SU-DHL-6 (cell line): ENCODE measurements around the gene SLC16A5.

ENCODE experiments used
- H2AFZ ChIP-seq: fragments of 200-600 bp; sonication (generic); 2 replicates; pipeline ENCODE4 v1.6.1; 2014; ENCODE audit warnings: low read depth, mild to moderate bottlenecking, moderate library complexity, mixed read lengths, antibody characterized with exemption, low read length; ENCODE audit not compliant: severe bottlenecking
- H3F3A ChIP-seq: fragments of 200-600 bp; shearing (Covaris generic); 2 replicates; pipeline ENCODE4 v1.6.0; 2016; ENCODE audit warnings: antibody characterized with exemption, mild to moderate bottlenecking; ENCODE audit not compliant: insufficient read depth
- H3K27ac ChIP-seq: fragments of 200-600 bp; sonication (generic); 2 replicates; pipeline ENCODE4 v1.5.1; 2016; ENCODE audit warnings: low read depth, mild to moderate bottlenecking, low read length, moderate library complexity, mixed read lengths
- H3K27me3 ChIP-seq: fragments of 200-600 bp; sonication (generic), shearing (Covaris generic); 2 replicates; pipeline ENCODE4 v1.6.0; 2014; ENCODE audit warnings: mild to moderate bottlenecking, low read length
- H3K36me3 ChIP-seq: fragments of 200-600 bp; sonication (generic); 2 replicates; pipeline ENCODE4 v1.6.1; 2014; ENCODE audit warnings: mild to moderate bottlenecking, low read length, mixed read lengths
- H3K4me2 ChIP-seq: fragments of 300-600, 200-600 bp; shearing (Covaris generic), sonication (generic); 2 replicates; pipeline ENCODE4 v1.6.0; 2014; ENCODE audit warnings: low read length, low read depth, mild to moderate bottlenecking; ENCODE audit not compliant: poor library complexity, severe bottlenecking
- H3K4me3 ChIP-seq: fragments of 200-600 bp; sonication (generic); 2 replicates; pipeline ENCODE4 v1.5.1; 2014; ENCODE audit warnings: antibody characterized with exemption, low read length, mild to moderate bottlenecking, mixed read lengths; ENCODE audit not compliant: insufficient read depth, poor library complexity, severe bottlenecking
- H3K79me2 ChIP-seq: fragments of 200-600 bp; sonication (generic); 2 replicates; pipeline ENCODE4 v1.6.1; 2014; ENCODE audit warnings: mild to moderate bottlenecking, low read length, moderate library complexity; ENCODE audit not compliant: insufficient read depth
- H3K9ac ChIP-seq: fragments of 200-600 bp; sonication (generic); 2 replicates; pipeline ENCODE4 v1.7.0; 2014; ENCODE audit warnings: mild to moderate bottlenecking, low read length
- H3K9me2 ChIP-seq: fragments of 200-600 bp; sonication (generic); replicated peaks from 2 replicates; pipeline ENCODE4 v1.6.1; 2014; ENCODE audit warnings: low read length; ENCODE audit not compliant: insufficient read depth
- H3K9me3 ChIP-seq: fragments of 200-600 bp; sonication (generic); 2 replicates; pipeline ENCODE4 v1.6.1; 2014; ENCODE audit warnings: low read length, mixed read lengths; ENCODE audit not compliant: insufficient read depth
- H4K20me1 ChIP-seq: fragments of 200-600 bp; sonication (generic); 2 replicates; pipeline ENCODE4 v1.6.1; 2014; ENCODE audit warnings: low read depth, mild to moderate bottlenecking, antibody characterized with exemption, low read length, moderate library complexity, mixed read lengths
- EZH2phosphoT487 ChIP-seq: fragments of 200-600 bp; sonication (generic), shearing (Covaris generic); conservative IDR thresholded peaks from 2 replicates; pipeline ENCODE4 v1.6.1; 2018; ENCODE audit warnings: mild to moderate bottlenecking, antibody characterized with exemption, low read length, moderate library complexity, mixed read lengths
- TF ChIP-seq, protein P1 (sequence below): fragments of 200-600 bp; sonication (generic); IDR thresholded peaks from one replicate; pipeline ENCODE4 v1.5.1; 2017; ENCODE audit warnings: antibody characterized with exemption, mild to moderate bottlenecking, low read length, moderate library complexity; ENCODE audit not compliant: insufficient read depth, poor library complexity, severe bottlenecking

The SLC16A5 gene

DNA sequence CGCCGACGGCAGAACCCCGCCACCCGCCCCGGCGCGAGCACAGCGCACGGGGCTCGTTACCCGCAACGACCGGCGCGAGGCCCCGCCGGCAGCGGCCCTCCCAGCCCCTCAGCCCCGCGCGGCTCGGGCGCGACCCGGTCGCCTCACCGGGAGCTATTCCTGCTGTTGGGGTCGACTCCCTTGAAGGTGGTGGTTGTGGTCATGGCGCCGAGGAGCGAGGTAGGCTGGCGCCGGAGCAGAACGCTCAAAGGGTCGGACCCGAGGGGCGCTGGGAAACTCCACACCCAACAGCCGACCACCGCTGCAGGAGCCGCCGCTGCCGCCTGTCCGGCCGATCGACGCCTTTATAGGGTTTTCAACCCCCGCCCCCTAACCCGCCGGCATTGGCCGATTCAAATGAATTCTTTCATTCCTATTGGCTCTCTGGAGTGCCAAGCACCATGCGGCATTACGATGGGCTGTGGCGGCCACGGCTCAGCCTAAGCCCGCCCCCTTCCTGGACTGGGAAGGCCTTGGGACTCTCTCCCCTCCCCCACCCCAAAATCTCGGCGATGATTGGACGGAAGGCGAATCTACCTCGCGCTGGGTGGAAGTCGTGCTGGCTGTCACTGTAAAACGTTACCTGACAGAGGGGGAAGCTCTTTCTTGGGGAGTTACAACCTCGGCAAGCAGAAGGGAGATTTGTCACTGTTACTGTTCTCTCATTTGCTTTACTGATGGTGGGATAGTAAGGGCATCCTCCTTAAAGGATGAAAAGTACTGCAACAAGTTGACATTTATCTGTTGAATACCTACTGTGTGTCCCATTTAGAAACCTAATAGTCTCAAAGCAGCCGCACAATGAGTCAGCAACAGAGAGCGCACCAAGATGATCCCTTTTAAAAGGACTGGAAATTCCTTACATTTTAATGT, 66.7 kb downstream of the SLC16A5 start, which contains the start of gene JPT1:
Gene JPT1 (minus strand): TSS at position 318 of the 912 bp plus-strand sequence. CDS start 115 bp downstream, at position 203.
- Histone ChIP-seq H3K4me2 (peak within 1 kb of the TSS; percentile 95), H3K79me2 (peaks cover 48% of the 10 kb centered on the region), H3K9ac (peak within 1 kb of the TSS; percentile 94), H3K4me3 (peak within 1 kb of the TSS; percentile 81), H3K27ac (peak within 1 kb of the TSS; percentile 70), H3F3A (peaks cover 10% of the 10 kb centered on the region; the same call in 1 of the 2 replicates), H4K20me1 (0 out of 2 replicates have a peak, but pooled peaks cover 4% of the 10 kb centered on the region), H3K9me2 (no peaks in the 10 kb centered on the region), H2AFZ (peak within 1 kb of the TSS; percentile 2), H3K9me3 (no peaks in the 10 kb centered on the region), H3K36me3 (no peaks in the 10 kb centered on the region), H3K27me3 (no peaks in the 10 kb centered on the region)
- no peak for TF ChIP-seq EZH2phosphoT487
- TF ChIP-seq, protein P1, sequence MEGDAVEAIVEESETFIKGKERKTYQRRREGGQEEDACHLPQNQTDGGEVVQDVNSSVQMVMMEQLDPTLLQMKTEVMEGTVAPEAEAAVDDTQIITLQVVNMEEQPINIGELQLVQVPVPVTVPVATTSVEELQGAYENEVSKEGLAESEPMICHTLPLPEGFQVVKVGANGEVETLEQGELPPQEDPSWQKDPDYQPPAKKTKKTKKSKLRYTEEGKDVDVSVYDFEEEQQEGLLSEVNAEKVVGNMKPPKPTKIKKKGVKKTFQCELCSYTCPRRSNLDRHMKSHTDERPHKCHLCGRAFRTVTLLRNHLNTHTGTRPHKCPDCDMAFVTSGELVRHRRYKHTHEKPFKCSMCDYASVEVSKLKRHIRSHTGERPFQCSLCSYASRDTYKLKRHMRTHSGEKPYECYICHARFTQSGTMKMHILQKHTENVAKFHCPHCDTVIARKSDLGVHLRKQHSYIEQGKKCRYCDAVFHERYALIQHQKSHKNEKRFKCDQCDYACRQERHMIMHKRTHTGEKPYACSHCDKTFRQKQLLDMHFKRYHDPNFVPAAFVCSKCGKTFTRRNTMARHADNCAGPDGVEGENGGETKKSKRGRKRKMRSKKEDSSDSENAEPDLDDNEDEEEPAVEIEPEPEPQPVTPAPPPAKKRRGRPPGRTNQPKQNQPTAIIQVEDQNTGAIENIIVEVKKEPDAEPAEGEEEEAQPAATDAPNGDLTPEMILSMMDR, result no peak

DNA sequence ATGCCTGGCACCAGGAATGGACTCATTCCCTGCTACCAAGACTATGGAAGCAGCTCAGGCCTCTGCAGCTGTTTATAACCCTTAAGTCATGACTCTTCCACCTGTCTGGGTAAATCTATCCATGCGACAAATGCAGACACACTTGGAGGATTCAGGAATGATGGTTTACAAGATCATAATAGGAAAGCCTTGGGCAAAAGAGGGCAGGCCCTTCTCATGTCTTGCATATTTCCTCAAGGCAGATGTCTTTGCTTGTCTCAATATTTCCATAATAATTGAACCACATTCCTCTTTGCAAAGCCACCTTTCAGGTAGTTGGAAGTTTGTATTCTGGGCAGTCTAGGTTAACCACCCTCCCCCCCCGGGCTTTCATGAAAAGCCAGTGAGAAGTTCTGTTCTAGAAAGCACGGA, 67.4 kb downstream of the SLC16A5 start:
- Histone ChIP-seq H3K4me3 (no peak overlapping the region), H3K36me3 (no peaks in the 10 kb centered on the region), H3F3A (peaks cover 10% of the 10 kb centered on the region; the same call in 1 of the 2 replicates), H3K9me2 (no peaks in the 10 kb centered on the region), H2AFZ (peak overlapping the region; percentile 2), H3K9me3 (no peaks in the 10 kb centered on the region), H3K79me2 (peaks cover 41% of the 10 kb centered on the region), H3K9ac (peak overlapping the region; percentile 40), H4K20me1 (no peaks in the 10 kb centered on the region), H3K4me2 (peak overlapping the region; percentile 53), H3K27me3 (no peaks in the 10 kb centered on the region), H3K27ac (peak overlapping the region; percentile 70)
- TF ChIP-seq EZH2phosphoT487, result no peak
- TF ChIP-seq, protein P1, result no peak
